GM10266 (cell line): Measurements from ENCODE around the gene CIPC.

ENCODE experiments used
- DNase-seq: peaks from one replicate; pipeline ENCODE4 v3.0.0; 2012; ENCODE audit errors: extremely low spot score
- CTCF ChIP-seq: IDR thresholded peaks from 2 replicates; pipeline ENCODE4 v1.5.1; 2012; ENCODE audit warnings: mild to moderate bottlenecking, low read depth; ENCODE audit not compliant: control insufficient read depth, insufficient read depth; ENCODE audit errors: missing control alignments

Gene CIPC

GRCh38 chr14:77103475-77103874, 5.4 kb downstream of the CIPC start:
- DNase-seq, result no peak
- TF ChIP-seq CTCF, result no peak

GRCh38 chr14:77103951-77104350, 5.9 kb downstream of the CIPC start:
- DNase-seq, result no peak
- TF ChIP-seq CTCF, result no peak

GRCh38 chr14:77104393-77104792, 6.3 kb downstream of the CIPC start:
- TF ChIP-seq CTCF, result no peak
- DNase-seq, result no peak

DNA sequence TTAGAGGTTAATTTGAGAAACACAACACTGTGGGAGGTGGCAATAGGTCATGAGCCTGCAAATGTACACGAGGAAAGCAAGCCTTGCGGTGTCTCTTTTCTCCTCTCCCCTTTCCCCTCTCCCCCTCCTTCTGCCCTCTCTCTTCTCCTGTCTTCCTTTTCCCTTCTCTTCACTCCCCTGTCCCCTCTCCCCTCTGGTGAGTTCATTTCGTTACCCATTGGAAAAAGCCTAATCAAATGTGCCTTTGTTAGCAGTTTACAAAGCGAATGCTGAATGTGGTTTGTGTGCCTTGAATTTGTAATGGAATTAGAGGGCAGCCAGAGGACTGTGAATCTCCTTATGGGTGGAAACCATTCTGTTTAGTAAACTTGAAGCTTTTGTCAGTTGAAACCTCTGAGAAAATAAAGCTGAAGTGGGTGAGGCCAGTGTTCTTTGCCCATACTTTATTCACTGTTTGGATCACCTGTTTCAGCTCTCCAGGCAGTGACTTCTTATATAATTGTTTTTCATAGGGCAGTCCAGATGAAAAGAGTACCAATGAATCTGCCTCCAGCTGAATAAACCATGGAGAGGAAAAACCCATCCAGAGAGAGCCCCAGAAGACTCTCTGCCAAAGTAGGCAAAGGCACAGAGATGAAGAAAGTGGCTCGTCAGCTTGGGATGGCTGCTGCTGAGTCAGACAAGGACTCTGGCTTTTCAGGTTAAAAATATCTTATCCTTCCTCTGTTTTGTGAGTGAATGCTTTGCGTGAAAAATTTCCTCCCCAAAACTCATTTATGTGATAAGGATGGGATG, 7.3 kb downstream of the CIPC start:
- DNase-seq, result no peak
- TF ChIP-seq CTCF, result no peak

- no peak for DNase-seq
- no peak for TF ChIP-seq CTCF
Measured at GRCh38 chr14:77106666-77107065, 8.6 kb downstream of the CIPC start.

DNA sequence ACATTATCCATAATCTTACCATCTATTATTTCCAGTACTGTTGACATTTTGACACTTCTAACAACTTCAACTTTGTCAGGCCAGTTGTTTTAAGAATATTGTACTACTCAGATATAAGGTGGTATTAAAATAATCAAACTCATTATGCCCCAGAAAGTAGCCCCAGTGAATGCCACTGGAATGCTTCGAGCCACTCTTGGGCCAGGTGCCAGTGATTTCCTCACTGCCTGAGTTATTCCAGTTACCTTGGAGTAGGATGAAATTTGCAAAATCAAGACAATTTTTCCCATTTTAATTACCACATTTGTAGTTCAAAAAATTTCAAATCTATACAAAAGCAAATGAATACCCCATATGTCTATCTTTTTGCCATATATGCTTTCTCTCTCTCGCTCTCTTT, 9.2 kb downstream of the CIPC start:
- no peak for DNase-seq
- TF ChIP-seq CTCF, result no peak

- DNase-seq, result no peak
- TF ChIP-seq CTCF, result no peak
Measured at GRCh38 chr14:77108753-77109152, 10.7 kb downstream of the CIPC start.
